ENCODE results near the gene ARHGEF37. TPM values are rescaled to one million over a fixed set of nuclear protein-coding genes. Genes with fewer than 3 reads are reported as not detected.

Gene ARHGEF37
- total RNA-seq, 1 experiment from 2014 or later = 0.70 TPM

GRCh38 chr5:149546974-149547373, 34.3 kb upstream of the ARHGEF37 start:
- Histone ChIP-seq H3K9me3 (no peaks in the 10 kb centered on the region), H3K4me1 (peaks cover 32% of the 10 kb centered on the region), H3K27me3 (replicated peaks; ENCODE audit: control insufficient read depth, insufficient read depth, low read length) (no peaks in the 10 kb centered on the region), H3K4me3 (ENCODE audit: low read depth, low read length) (no peak overlapping the region), H3K36me3 (ENCODE audit: control insufficient read depth, insufficient read depth, low read length) (peaks cover 2% of the 10 kb centered on the region; the same call in 1 of the 2 replicates)
- Mint-ChIP-seq H3K9me3 (ENCODE audit: unreplicated experiment) (no peaks in the 10 kb centered on the region), H3K27me3 (ENCODE audit: insufficient read depth, unreplicated experiment) (no peaks in the 10 kb centered on the region), H3K36me3 (ENCODE audit: insufficient read depth, unreplicated experiment) (peaks cover 87% of the 10 kb centered on the region), H3K4me1 (ENCODE audit: low read depth, unreplicated experiment) (peaks cover 28% of the 10 kb centered on the region), H3K4me3 (ENCODE audit: unreplicated experiment) (peak overlapping the region; percentile 25), H3K27ac (ENCODE audit: unreplicated experiment) (peak overlapping the region; percentile 50)
- no TSS peak for BruUV-seq (replicated peaks)
- POLR2A ChIA-PET = no interaction called here
- intact Hi-C loops (cut with micrococcal nuclease; ENCODE audit: unreplicated experiment) = no loop called here
- TF ChIP-seq CTCF (IDR thresholded peaks at IDR 0.05; ENCODE audit: insufficient read depth in 1 of 2, low read depth in 1 of 2, low read length in 1 of 2, severe bottlenecking in 1 of 2, unreplicated experiment in 1 of 2) = no peak
- CTCF ChIA-PET = no interaction called here
- peak in 1 of 2 experiments; percentile 59 for DNase-seq

GRCh38 chr5:149549461-149550267, 31.6 kb upstream of the ARHGEF37 start:
- peaks cover 30% of the 10 kb centered on the region for H3K4me1 ChIP-seq
- peak overlapping the region; percentile 99 for H3K27ac Mint-ChIP-seq (ENCODE audit: unreplicated experiment)
- peak; percentile 49 to 57 for DNase-seq

GRCh38 chr5:149550268-149550583, 31.1 kb upstream of the ARHGEF37 start:
- DNase-seq = no peak
- H3K27me3 Mint-ChIP-seq (ENCODE audit: insufficient read depth, unreplicated experiment) = no peaks in the 10 kb centered on the region
- peak overlapping the region; percentile 76 for H3K4me3 ChIP-seq (ENCODE audit: low read depth, low read length)
- POLR2A ChIA-PET = interaction anchor here (0.7 to 1.8 kb wide), 4 partner anchors 21 to 192 kb away, joined by 3 to 6 read pairs (median 4); partner anchors contain the start of gene PCYOX1L
- H3K9me3 ChIP-seq = no peaks in the 10 kb centered on the region
- no TSS peak for BruUV-seq (replicated peaks)
- TF ChIP-seq CTCF (IDR thresholded peaks at IDR 0.05; ENCODE audit: insufficient read depth in 1 of 2, low read depth in 1 of 2, low read length in 1 of 2, severe bottlenecking in 1 of 2, unreplicated experiment in 1 of 2) = no peak
- H3K27ac Mint-ChIP-seq (ENCODE audit: unreplicated experiment) = peak overlapping the region; percentile 99
- H3K36me3 ChIP-seq (ENCODE audit: control insufficient read depth, insufficient read depth, low read length) = peaks cover 2% of the 10 kb centered on the region; the same call in 1 of the 2 replicates
- no peaks in the 10 kb centered on the region for H3K27me3 ChIP-seq (replicated peaks; ENCODE audit: control insufficient read depth, insufficient read depth, low read length)
- CTCF ChIA-PET = no interaction called here
- H3K4me1 Mint-ChIP-seq (ENCODE audit: low read depth, unreplicated experiment) = peaks cover 17% of the 10 kb centered on the region
- H3K36me3 Mint-ChIP-seq (ENCODE audit: insufficient read depth, unreplicated experiment) = peaks cover 63% of the 10 kb centered on the region
- peaks cover 30% of the 10 kb centered on the region for H3K4me1 ChIP-seq
- intact Hi-C loops (cut with micrococcal nuclease; ENCODE audit: unreplicated experiment) = loop anchor here (2.0 to 5.0 kb wide), 2 partner anchors 33 to 67 kb away; no protein-coding TSS in a partner anchor
- no peaks in the 10 kb centered on the region for H3K9me3 Mint-ChIP-seq (ENCODE audit: unreplicated experiment)
- H3K4me3 Mint-ChIP-seq (ENCODE audit: unreplicated experiment) = peak overlapping the region; percentile 99

More at GRCh38 chr5:149549461-149550267, 31.6 kb upstream of the ARHGEF37 start:
- CTCF ChIA-PET = no interaction called here
- peak overlapping the region; percentile 76 for H3K4me3 ChIP-seq (ENCODE audit: low read depth, low read length)
- Mint-ChIP-seq H3K27me3 (ENCODE audit: insufficient read depth, unreplicated experiment) (no peaks in the 10 kb centered on the region), H3K4me1 (ENCODE audit: low read depth, unreplicated experiment) (peaks cover 17% of the 10 kb centered on the region), H3K4me3 (ENCODE audit: unreplicated experiment) (peak overlapping the region; percentile 99), H3K36me3 (ENCODE audit: insufficient read depth, unreplicated experiment) (peaks cover 68% of the 10 kb centered on the region), H3K9me3 (ENCODE audit: unreplicated experiment) (no peaks in the 10 kb centered on the region)
- peaks cover 2% of the 10 kb centered on the region; the same call in 1 of the 2 replicates for H3K36me3 ChIP-seq (ENCODE audit: control insufficient read depth, insufficient read depth, low read length)
- no peaks in the 10 kb centered on the region for H3K27me3 ChIP-seq (replicated peaks; ENCODE audit: control insufficient read depth, insufficient read depth, low read length)
- BruUV-seq (replicated peaks) = no TSS peak
- intact Hi-C loops (cut with micrococcal nuclease; ENCODE audit: unreplicated experiment) = loop anchor here (2.0 to 5.0 kb wide), 2 partner anchors 32 to 67 kb away; no protein-coding TSS in a partner anchor
- no peak for TF ChIP-seq CTCF (IDR thresholded peaks at IDR 0.05; ENCODE audit: insufficient read depth in 1 of 2, low read depth in 1 of 2, low read length in 1 of 2, severe bottlenecking in 1 of 2, unreplicated experiment in 1 of 2)
- no peaks in the 10 kb centered on the region for H3K9me3 ChIP-seq
- POLR2A ChIA-PET = interaction anchor here (1.1 to 1.8 kb wide), 3 partner anchors 28 to 192 kb away, joined by 4 to 6 read pairs (median 4); partner anchors contain the start of gene PCYOX1L

Measured in Caco-2 (cell line).